SK-N-SH treated with all-trans-retinoic acid at 6 μM for 48 hours (cell line): ENCODE results near the gene PTEN.
A peak's percentile ranks its signal among the peaks of the same experiment; 100 is the strongest.

Experiments
- ATAC-seq: fragments of 200-7000 bp; cut with Tn5 transposase; 3 replicates; pipeline ENCODE4 v1.9.1; 2020; ENCODE audit warnings: mild to moderate bottlenecking, moderate library complexity
- ARNTL ChIP-seq: fragments of 450-650 bp; formaldehyde crosslinking; IDR thresholded peaks from 2 replicates; pipeline ENCODE4 v1.5.0; 2020; ENCODE audit warnings: low read depth, mild to moderate bottlenecking, moderate library complexity, borderline replicate concordance
- CSDC2 ChIP-seq: fragments of 250-450 bp; sonication (Bioruptor Pico); IDR thresholded peaks from 2 replicates; pipeline ENCODE4 v1.5.0; 2020; ENCODE audit warnings: mild to moderate bottlenecking, moderate library complexity
- ESRRG ChIP-seq: fragments of 250-450 bp; sonication (Bioruptor Pico); IDR thresholded peaks from 2 replicates; pipeline ENCODE4 v1.6.1; 2021; ENCODE audit warnings: mild to moderate bottlenecking
- GLIS3 ChIP-seq: fragments of 250-450 bp; sonication (Bioruptor Pico); IDR thresholded peaks from 2 replicates; pipeline ENCODE4 v1.5.0; 2020; ENCODE audit warnings: mild to moderate bottlenecking, moderate library complexity
- ISL1 ChIP-seq: fragments of 250-450 bp; sonication (Bioruptor Pico); IDR thresholded peaks from 2 replicates; pipeline ENCODE4 v2.1.2; 2022; ENCODE audit warnings: mild to moderate bottlenecking, moderate library complexity
- OSR1 ChIP-seq: fragments of 250-450 bp; sonication (Bioruptor Pico); IDR thresholded peaks from 2 replicates; pipeline ENCODE4 v1.8.0; 2022; ENCODE audit warnings: moderate library complexity, mild to moderate bottlenecking, inconsistent platforms
- PATZ1 ChIP-seq: fragments of 250-450 bp; sonication (Bioruptor Pico); IDR thresholded peaks from 2 replicates; pipeline ENCODE4 v1.8.0; 2020; ENCODE audit warnings: mild to moderate bottlenecking, moderate library complexity, borderline replicate concordance
- PPARA ChIP-seq: fragments of 250-450 bp; sonication (Bioruptor Pico); IDR thresholded peaks from 2 replicates; pipeline ENCODE4 v1.5.0; 2020; ENCODE audit warnings: mild to moderate bottlenecking, borderline replicate concordance
- RARB ChIP-seq: fragments of 250-450 bp; sonication (Bioruptor Pico); IDR thresholded peaks from 2 replicates; pipeline ENCODE4 v1.8.0; 2021; ENCODE audit warnings: mild to moderate bottlenecking, moderate library complexity
- SNAI2 ChIP-seq: fragments of 250-450 bp; sonication (Bioruptor Pico); IDR thresholded peaks from 2 replicates; pipeline ENCODE4 v1.5.0; 2020; ENCODE audit warnings: mild to moderate bottlenecking, moderate library complexity
- TCF4 ChIP-seq: fragments of 250-450 bp; sonication (Bioruptor Pico); IDR thresholded peaks from 2 replicates; pipeline ENCODE4 v1.8.0; 2021; ENCODE audit warnings: mild to moderate bottlenecking, moderate library complexity, borderline replicate concordance
- ZC3H10 ChIP-seq: fragments of 250-450 bp; sonication (Bioruptor Pico); IDR thresholded peaks from 2 replicates; pipeline ENCODE4 v1.5.1; 2021; ENCODE audit warnings: mild to moderate bottlenecking, moderate library complexity
- ZFP3 ChIP-seq: fragments of 250-450 bp; sonication (Bioruptor Pico); IDR thresholded peaks from 2 replicates; pipeline ENCODE4 v1.5.0; 2020; ENCODE audit warnings: mild to moderate bottlenecking, moderate library complexity
- ZFP30 ChIP-seq: fragments of 450-650 bp; formaldehyde crosslinking; IDR thresholded peaks from 2 replicates; pipeline ENCODE4 v1.5.0; 2022; ENCODE audit warnings: mild to moderate bottlenecking, moderate library complexity
- ZNF565 ChIP-seq: fragments of 450-650 bp; formaldehyde crosslinking; conservative IDR thresholded peaks from 2 replicates; pipeline ENCODE4 v1.5.0; 2020; ENCODE audit warnings: low read depth, mild to moderate bottlenecking, moderate library complexity
- ZNF70 ChIP-seq: fragments of 450-650 bp; formaldehyde crosslinking; IDR thresholded peaks from 2 replicates; pipeline ENCODE4 v1.5.0; 2020; ENCODE audit warnings: mild to moderate bottlenecking, moderate library complexity
- ZNF8 ChIP-seq: fragments of 450-650 bp; formaldehyde crosslinking; IDR thresholded peaks from 2 replicates; pipeline ENCODE4 v1.5.0; 2020; ENCODE audit warnings: mild to moderate bottlenecking, moderate library complexity
- TF ChIP-seq, protein P1 (sequence below): fragments of 250-450 bp; sonication (Bioruptor Pico); IDR thresholded peaks from 2 replicates; pipeline ENCODE4 v1.5.0; 2020; ENCODE audit warnings: mild to moderate bottlenecking, moderate library complexity
- TF ChIP-seq, protein P2 (sequence below): fragments of 250-450 bp; sonication (Bioruptor Pico); IDR thresholded peaks from 2 replicates; pipeline ENCODE4 v1.5.1; 2021; ENCODE audit warnings: mild to moderate bottlenecking, moderate library complexity
- TF ChIP-seq, protein P3 (sequence below): fragments of 250-450 bp; sonication (Bioruptor Pico); IDR thresholded peaks from 2 replicates; pipeline ENCODE4 v1.5.1; 2020; ENCODE audit warnings: low read depth, mild to moderate bottlenecking, moderate library complexity

Gene PTEN

GRCh38 chr10:87816898-87817608 lies 46.4 kb upstream of the PTEN start:
- ATAC-seq = peak; percentile 14; the same call in 1 of the 3 replicates
- TF ChIP-seq ARNTL (CRISPR knock-in tag) (no peak), ZFP3 (CRISPR knock-in tag) (no peak), ZNF8 (CRISPR knock-in tag) (no peak), ESRRG (CRISPR knock-in tag) (no peak), ZNF565 (CRISPR knock-in tag) (no peak), PPARA (CRISPR knock-in tag) (no peak), ZFP30 (no peak), OSR1 (no peak), RARB (CRISPR knock-in tag) (no peak), CSDC2 (CRISPR knock-in tag) (no peak), TCF4 (CRISPR knock-in tag) (no peak), ISL1 (no peak), ZC3H10 (CRISPR knock-in tag) (no peak), PATZ1 (CRISPR knock-in tag) (no peak), ZNF70 (CRISPR knock-in tag) (no peak), GLIS3 (no peak)
- TF ChIP-seq, protein P1, sequence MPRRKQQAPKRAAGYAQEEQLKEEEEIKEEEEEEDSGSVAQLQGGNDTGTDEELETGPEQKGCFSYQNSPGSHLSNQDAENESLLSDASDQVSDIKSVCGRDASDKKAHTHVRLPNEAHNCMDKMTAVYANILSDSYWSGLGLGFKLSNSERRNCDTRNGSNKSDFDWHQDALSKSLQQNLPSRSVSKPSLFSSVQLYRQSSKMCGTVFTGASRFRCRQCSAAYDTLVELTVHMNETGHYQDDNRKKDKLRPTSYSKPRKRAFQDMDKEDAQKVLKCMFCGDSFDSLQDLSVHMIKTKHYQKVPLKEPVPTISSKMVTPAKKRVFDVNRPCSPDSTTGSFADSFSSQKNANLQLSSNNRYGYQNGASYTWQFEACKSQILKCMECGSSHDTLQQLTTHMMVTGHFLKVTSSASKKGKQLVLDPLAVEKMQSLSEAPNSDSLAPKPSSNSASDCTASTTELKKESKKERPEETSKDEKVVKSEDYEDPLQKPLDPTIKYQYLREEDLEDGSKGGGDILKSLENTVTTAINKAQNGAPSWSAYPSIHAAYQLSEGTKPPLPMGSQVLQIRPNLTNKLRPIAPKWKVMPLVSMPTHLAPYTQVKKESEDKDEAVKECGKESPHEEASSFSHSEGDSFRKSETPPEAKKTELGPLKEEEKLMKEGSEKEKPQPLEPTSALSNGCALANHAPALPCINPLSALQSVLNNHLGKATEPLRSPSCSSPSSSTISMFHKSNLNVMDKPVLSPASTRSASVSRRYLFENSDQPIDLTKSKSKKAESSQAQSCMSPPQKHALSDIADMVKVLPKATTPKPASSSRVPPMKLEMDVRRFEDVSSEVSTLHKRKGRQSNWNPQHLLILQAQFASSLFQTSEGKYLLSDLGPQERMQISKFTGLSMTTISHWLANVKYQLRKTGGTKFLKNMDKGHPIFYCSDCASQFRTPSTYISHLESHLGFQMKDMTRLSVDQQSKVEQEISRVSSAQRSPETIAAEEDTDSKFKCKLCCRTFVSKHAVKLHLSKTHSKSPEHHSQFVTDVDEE (CRISPR knock-in tag) = no peak
- TF ChIP-seq, protein P2, sequence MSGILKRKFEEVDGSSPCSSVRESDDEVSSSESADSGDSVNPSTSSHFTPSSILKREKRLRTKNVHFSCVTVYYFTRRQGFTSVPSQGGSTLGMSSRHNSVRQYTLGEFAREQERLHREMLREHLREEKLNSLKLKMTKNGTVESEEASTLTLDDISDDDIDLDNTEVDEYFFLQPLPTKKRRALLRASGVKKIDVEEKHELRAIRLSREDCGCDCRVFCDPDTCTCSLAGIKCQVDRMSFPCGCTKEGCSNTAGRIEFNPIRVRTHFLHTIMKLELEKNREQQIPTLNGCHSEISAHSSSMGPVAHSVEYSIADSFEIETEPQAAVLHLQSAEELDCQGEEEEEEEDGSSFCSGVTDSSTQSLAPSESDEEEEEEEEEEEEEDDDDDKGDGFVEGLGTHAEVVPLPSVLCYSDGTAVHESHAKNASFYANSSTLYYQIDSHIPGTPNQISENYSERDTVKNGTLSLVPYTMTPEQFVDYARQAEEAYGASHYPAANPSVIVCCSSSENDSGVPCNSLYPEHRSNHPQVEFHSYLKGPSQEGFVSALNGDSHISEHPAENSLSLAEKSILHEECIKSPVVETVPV (CRISPR knock-in tag) = no peak
- TF ChIP-seq, protein P3, sequence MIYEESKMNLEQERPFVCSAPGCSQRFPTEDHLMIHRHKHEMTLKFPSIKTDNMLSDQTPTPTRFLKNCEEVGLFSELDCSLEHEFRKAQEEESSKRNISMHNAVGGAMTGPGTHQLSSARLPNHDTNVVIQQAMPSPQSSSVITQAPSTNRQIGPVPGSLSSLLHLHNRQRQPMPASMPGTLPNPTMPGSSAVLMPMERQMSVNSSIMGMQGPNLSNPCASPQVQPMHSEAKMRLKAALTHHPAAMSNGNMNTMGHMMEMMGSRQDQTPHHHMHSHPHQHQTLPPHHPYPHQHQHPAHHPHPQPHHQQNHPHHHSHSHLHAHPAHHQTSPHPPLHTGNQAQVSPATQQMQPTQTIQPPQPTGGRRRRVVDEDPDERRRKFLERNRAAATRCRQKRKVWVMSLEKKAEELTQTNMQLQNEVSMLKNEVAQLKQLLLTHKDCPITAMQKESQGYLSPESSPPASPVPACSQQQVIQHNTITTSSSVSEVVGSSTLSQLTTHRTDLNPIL (CRISPR knock-in tag) = no peak
- TF ChIP-seq, all 23 proteins: peak for 0

- TF ChIP-seq ZFP3 (CRISPR knock-in tag) (no peak), ZNF70 (CRISPR knock-in tag) (0 out of 2 replicates have a peak, but pooled peaks have one; percentile 48)
- peak; percentile 94 for ATAC-seq
Measured at GRCh38 chr10:87817609-87818504, 45.6 kb upstream of the PTEN start, which contains the start of gene ATAD1. TSS of gene ATAD1 (minus strand) at chr10:87818226. CDS start at chr10:87814599, 3,627 bp downstream.

- peak; percentile 71 for ATAC-seq
- TF ChIP-seq SNAI2 = no peak
Measured at GRCh38 chr10:87818505-87819288, 44.7 kb upstream of the PTEN start.
